SU-DHL-6 (cell line): Measurements from ENCODE around the gene NRXN2.

ENCODE experiments used
- H2AFZ ChIP-seq: fragments of 200-600 bp; sonication (generic); 2 replicates; pipeline ENCODE4 v1.6.1; 2014; ENCODE audit warnings: low read depth, mild to moderate bottlenecking, moderate library complexity, mixed read lengths, antibody characterized with exemption, low read length; ENCODE audit not compliant: severe bottlenecking
- H3F3A ChIP-seq: fragments of 200-600 bp; shearing (Covaris generic); 2 replicates; pipeline ENCODE4 v1.6.0; 2016; ENCODE audit warnings: antibody characterized with exemption, mild to moderate bottlenecking; ENCODE audit not compliant: insufficient read depth
- H3K27ac ChIP-seq: fragments of 200-600 bp; sonication (generic); 2 replicates; pipeline ENCODE4 v1.5.1; 2016; ENCODE audit warnings: low read depth, mild to moderate bottlenecking, low read length, moderate library complexity, mixed read lengths
- H3K27me3 ChIP-seq: fragments of 200-600 bp; sonication (generic), shearing (Covaris generic); 2 replicates; pipeline ENCODE4 v1.6.0; 2014; ENCODE audit warnings: mild to moderate bottlenecking, low read length
- H3K36me3 ChIP-seq: fragments of 200-600 bp; sonication (generic); 2 replicates; pipeline ENCODE4 v1.6.1; 2014; ENCODE audit warnings: mild to moderate bottlenecking, low read length, mixed read lengths
- H3K4me2 ChIP-seq: fragments of 300-600, 200-600 bp; shearing (Covaris generic), sonication (generic); 2 replicates; pipeline ENCODE4 v1.6.0; 2014; ENCODE audit warnings: low read length, low read depth, mild to moderate bottlenecking; ENCODE audit not compliant: poor library complexity, severe bottlenecking
- H3K4me3 ChIP-seq: fragments of 200-600 bp; sonication (generic); 2 replicates; pipeline ENCODE4 v1.5.1; 2014; ENCODE audit warnings: antibody characterized with exemption, low read length, mild to moderate bottlenecking, mixed read lengths; ENCODE audit not compliant: insufficient read depth, poor library complexity, severe bottlenecking
- H3K79me2 ChIP-seq: fragments of 200-600 bp; sonication (generic); 2 replicates; pipeline ENCODE4 v1.6.1; 2014; ENCODE audit warnings: mild to moderate bottlenecking, low read length, moderate library complexity; ENCODE audit not compliant: insufficient read depth
- H3K9ac ChIP-seq: fragments of 200-600 bp; sonication (generic); 2 replicates; pipeline ENCODE4 v1.7.0; 2014; ENCODE audit warnings: mild to moderate bottlenecking, low read length
- H3K9me2 ChIP-seq: fragments of 200-600 bp; sonication (generic); replicated peaks from 2 replicates; pipeline ENCODE4 v1.6.1; 2014; ENCODE audit warnings: low read length; ENCODE audit not compliant: insufficient read depth
- H3K9me3 ChIP-seq: fragments of 200-600 bp; sonication (generic); 2 replicates; pipeline ENCODE4 v1.6.1; 2014; ENCODE audit warnings: low read length, mixed read lengths; ENCODE audit not compliant: insufficient read depth
- H4K20me1 ChIP-seq: fragments of 200-600 bp; sonication (generic); 2 replicates; pipeline ENCODE4 v1.6.1; 2014; ENCODE audit warnings: low read depth, mild to moderate bottlenecking, antibody characterized with exemption, low read length, moderate library complexity, mixed read lengths
- CTCF ChIP-seq: fragments of 200-600 bp; sonication (generic); IDR thresholded peaks from one replicate; pipeline ENCODE4 v1.5.1; 2017; ENCODE audit warnings: antibody characterized with exemption, mild to moderate bottlenecking, low read length, moderate library complexity; ENCODE audit not compliant: insufficient read depth, poor library complexity, severe bottlenecking
- EZH2phosphoT487 ChIP-seq: fragments of 200-600 bp; sonication (generic), shearing (Covaris generic); conservative IDR thresholded peaks from 2 replicates; pipeline ENCODE4 v1.6.1; 2018; ENCODE audit warnings: mild to moderate bottlenecking, antibody characterized with exemption, low read length, moderate library complexity, mixed read lengths

The NRXN2 gene

GRCh38 chr11:64716473-64717267 is 6.3 kb downstream of the NRXN2 start:
- Histone ChIP-seq H3K9me3 (no peaks in the 10 kb centered on the region), H3K9ac (no peak overlapping the region), H3K79me2 (no peaks in the 10 kb centered on the region), H3K27ac (no peak overlapping the region), H3K36me3 (no peaks in the 10 kb centered on the region), H3K4me3 (no peak overlapping the region), H4K20me1 (no peaks in the 10 kb centered on the region), H3K4me2 (no peak overlapping the region), H3K9me2 (no peaks in the 10 kb centered on the region), H2AFZ (no peak overlapping the region), H3F3A (no peaks in the 10 kb centered on the region), H3K27me3 (no peaks in the 10 kb centered on the region)
- TF ChIP-seq EZH2phosphoT487 (no peak), CTCF (no peak)

GRCh38 chr11:64715756-64716472 is 7.1 kb downstream of the NRXN2 start:
- no peak overlapping the region for H3K4me3 ChIP-seq
- no peak overlapping the region for H3K4me2 ChIP-seq
- H4K20me1 ChIP-seq = no peaks in the 10 kb centered on the region
- no peaks in the 10 kb centered on the region for H3K79me2 ChIP-seq
- H3K9me3 ChIP-seq = no peaks in the 10 kb centered on the region
- TF ChIP-seq EZH2phosphoT487 = no peak
- no peak for TF ChIP-seq CTCF
- H3K27ac ChIP-seq = no peak overlapping the region
- no peaks in the 10 kb centered on the region for H3K36me3 ChIP-seq
- H2AFZ ChIP-seq = no peak overlapping the region
- H3K9ac ChIP-seq = no peak overlapping the region
- no peaks in the 10 kb centered on the region for H3K27me3 ChIP-seq
- H3F3A ChIP-seq = no peaks in the 10 kb centered on the region
- H3K9me2 ChIP-seq = no peaks in the 10 kb centered on the region

- Histone ChIP-seq H3F3A (no peaks in the 10 kb centered on the region), H3K27ac (no peak overlapping the region), H3K27me3 (no peaks in the 10 kb centered on the region), H3K4me3 (no peak overlapping the region), H3K79me2 (no peaks in the 10 kb centered on the region), H2AFZ (no peak overlapping the region), H3K9me2 (no peaks in the 10 kb centered on the region), H3K9ac (no peak overlapping the region), H3K4me2 (no peak overlapping the region), H3K9me3 (no peaks in the 10 kb centered on the region), H3K36me3 (no peaks in the 10 kb centered on the region), H4K20me1 (no peaks in the 10 kb centered on the region)
- no peak for TF ChIP-seq CTCF
- no peak for TF ChIP-seq EZH2phosphoT487
These were observed 7.9 kb downstream of the NRXN2 start for GRCh38 chr11:64715110-64715509.
